T-cell (primary cell): ENCODE measurements around the gene LRP10. TPM values are rescaled to one million over a fixed set of nuclear protein-coding genes. Genes with fewer than 3 reads are reported as not detected.

Experiments used
- ATAC-seq, 4 experiments: fragments of 200-7000 bp in 3 of 4; fragments of 150-1000 bp in 1 of 4; cut with Tn5 transposase; replicated peaks in 1 of 4; 1 replicate in 3 of 4; 2 replicates in 1 of 4; pipeline ENCODE4 v1.10.0; 2021; ENCODE audit warnings: moderate library complexity in 3 of 4, mild to moderate bottlenecking in 2 of 4, moderate number of reproducible peaks in 1 of 4
- CTCF ChIA-PET, 2 donors: fragments of 300-600 bp; sonication (Branson Sonifier 250); formaldehyde crosslinking; loops; one replicate each; lab custom pipeline; 2022; ENCODE audit warnings: antibody characterized with exemption in 2 of 2; lab: Charles Lee
- POLR2A ChIA-PET, 2 donors: fragments of 300-600 bp; sonication (Branson Sonifier 250); formaldehyde crosslinking; loops; one replicate each; lab custom pipeline; 2022; ENCODE audit warnings: antibody characterized with exemption in 2 of 2; lab: Charles Lee
- DNase-seq, 35 experiments: peaks; one replicate each; pipeline versions ENCODE4 v3.0.0 to v3.0.0-alpha.2; 2013 to 2023
- H3K27ac ChIP-seq: one replicate; pipeline ENCODE4 v1.5.1; 2013; ENCODE audit warnings: low read length
- H3K27me3 ChIP-seq, 2 experiments: replicated peaks in 1 of 2; 1 replicate in 1 of 2; 2 replicates in 1 of 2; pipeline versions ENCODE4 v1.6.1 to v1.7.0; 2013; ENCODE audit warnings: low read length in 1 of 2, mixed read lengths in 1 of 2; ENCODE audit not compliant: control insufficient read depth in 2 of 2, insufficient read depth in 2 of 2; ENCODE audit errors: extremely low read depth in 1 of 2
- H3K36me3 ChIP-seq, 2 donors: 1 replicate in 1 of 2; 2 replicates in 1 of 2; pipeline versions ENCODE4 v1.6.1 to v1.7.0; 2013; ENCODE audit warnings: low read length in 1 of 2; ENCODE audit not compliant: control insufficient read depth in 2 of 2, insufficient read depth in 1 of 2; ENCODE audit errors: extremely low read depth in 1 of 2
- H3K4me1 ChIP-seq, 2 experiments: 1 replicate in 1 of 2; 2 replicates in 1 of 2; pipeline versions ENCODE4 v1.6.1 to v1.7.0; 2013; ENCODE audit warnings: low read length in 2 of 2, mixed read lengths in 1 of 2; ENCODE audit not compliant: insufficient read depth in 2 of 2, control insufficient read depth in 1 of 2; ENCODE audit errors: extremely low read depth in 1 of 2
- H3K4me3 ChIP-seq, 2 donors: 1 replicate in 1 of 2; 2 replicates in 1 of 2; pipeline versions ENCODE4 v1.5.1 to v1.7.0; 2013; ENCODE audit warnings: mild to moderate bottlenecking in 2 of 2, low read length in 1 of 2, moderate library complexity in 1 of 2; ENCODE audit not compliant: control insufficient read depth in 1 of 2; ENCODE audit errors: extremely low read depth in 1 of 2
- H3K9me3 ChIP-seq: 2 replicates; pipeline ENCODE4 v1.7.0; 2013
- H3K27ac Mint-ChIP-seq, 2 donors: one replicate each; pipeline ENCODE4 v1.8.0; 2020 to 2021; ENCODE audit warnings: mild to moderate bottlenecking in 2 of 2, mixed read lengths in 2 of 2
- H3K27me3 Mint-ChIP-seq, 2 donors: one replicate each; pipeline ENCODE4 v1.8.0; 2021 to 2022; ENCODE audit warnings: mixed read lengths in 2 of 2
- H3K36me3 Mint-ChIP-seq: one replicate; pipeline ENCODE4 v1.8.0; 2021; ENCODE audit warnings: mixed read lengths
- H3K4me1 Mint-ChIP-seq, 3 donors: one replicate each; pipeline ENCODE4 v1.8.0; 2020 to 2022; ENCODE audit warnings: mixed read lengths in 3 of 3, mild to moderate bottlenecking in 1 of 3
- H3K4me3 Mint-ChIP-seq, 3 donors: one replicate each; pipeline ENCODE4 v1.8.0; 2020 to 2022; ENCODE audit warnings: mild to moderate bottlenecking in 3 of 3, mixed read lengths in 3 of 3, moderate library complexity in 3 of 3
- H3K9me3 Mint-ChIP-seq, 3 donors: one replicate each; pipeline ENCODE4 v1.8.0; 2020 to 2022; ENCODE audit warnings: mixed read lengths in 3 of 3
- WGBS: methylation state at CpG from one replicate; pipeline ENCODE4 v1.1.5; 2013; ENCODE audit warnings: missing lambda C conversion rate; ENCODE audit not compliant: insufficient coverage; 5-methylcytosine and 5-hydroxymethylcytosine counted together
- total RNA-seq, 35 experiments: library from RNA in 6 of 35; stranded (reverse) in 6 of 35; fragments of 120-200 nt in 1 of 35; gene quantifications; one replicate each; pipeline versions ENCODE4 v1.2.1 to v1.2.4 and lab custom pipeline; 2013 to 2026

The LRP10 gene
- total RNA-seq, 5 donors from 2014 or later (not counting 1 experiment from before 2014, with no cell fraction given), result 67.0 to 103 (median 89.9) TPM

- Mint-ChIP-seq H3K27me3 (peaks cover 13 to 31% of the 10 kb centered on the region in 2 donors), H3K36me3 (peaks cover 11% of the 10 kb centered on the region), H3K27ac (peak overlapping the region in 1 of 2 donors; percentile 39), H3K4me3 (peak overlapping the region; percentile 81 to 90 (median 87)), H3K9me3 (no peaks in the 10 kb centered on the region), H3K4me1 (peaks cover 5 to 13% (median 13%) of the 10 kb centered on the region in 3 donors)
- CTCF ChIA-PET, result interaction anchor here (0.7 to 0.9 kb wide), 2 partner anchors 16 to 234 kb away, joined by 3 to 4 read pairs; no protein-coding TSS in a partner anchor
- DNase-seq (peak in 3 of 35 experiments; percentile 8 to 32 (median 13)), ATAC-seq (peak; percentile 43 to 59 (median 58))
- peaks cover 0 to 48% of the 10 kb centered on the region in 2 experiments for H3K27me3 ChIP-seq
- peak overlapping the region; percentile 43 to 78 for H3K4me3 ChIP-seq
- no peak overlapping the region for H3K27ac ChIP-seq
- H3K4me1 ChIP-seq, result peaks cover 6 to 21% of the 10 kb centered on the region in 2 experiments
- H3K36me3 ChIP-seq, result peaks cover 4 to 17% of the 10 kb centered on the region in 2 donors
- 9% methylated on average over 32 of the region's 57 CpGs for WGBS
- H3K9me3 ChIP-seq, result no peaks in the 10 kb centered on the region
- POLR2A ChIA-PET, result interaction anchor here in 1 of 2 donors (0.7 kb wide), 1 partner anchor 1278 kb away, joined by 4 read pairs; the partner anchor contains the start of gene NRL
Measured at GRCh38 chr14:22837114-22837749, 34.3 kb upstream of the LRP10 start.

- WGBS, result 96% methylated on average over 12 of the region's 25 CpGs
- CTCF ChIA-PET, result interaction anchor here (0.9 kb wide), 2 partner anchors 15 to 82 kb away, joined by 3 read pairs; no protein-coding TSS in a partner anchor
- no peaks in the 10 kb centered on the region for H3K9me3 ChIP-seq
- POLR2A ChIA-PET, result interaction anchor here in 1 of 2 donors (0.7 kb wide), 1 partner anchor 1277 kb away, joined by 4 read pairs; the partner anchor contains the start of gene NRL
- peak overlapping the region; percentile 43 to 78 for H3K4me3 ChIP-seq
- peaks cover 6 to 21% of the 10 kb centered on the region in 2 experiments for H3K4me1 ChIP-seq
- ATAC-seq (peak in 2 of 4 experiments; percentile 12 to 24), DNase-seq (no peak)
- H3K27me3 ChIP-seq, result peaks cover 0 to 54% of the 10 kb centered on the region in 2 experiments
- H3K27ac ChIP-seq, result no peak overlapping the region
- peak overlapping the region in 1 of 2 donors; percentile 4 for H3K27ac Mint-ChIP-seq
- H3K4me3 Mint-ChIP-seq, result peak overlapping the region; percentile 43 to 90 (median 58)
- peaks cover 4 to 17% of the 10 kb centered on the region in 2 donors for H3K36me3 ChIP-seq
- H3K36me3 Mint-ChIP-seq, result peaks cover 11% of the 10 kb centered on the region
- peaks cover 13 to 31% of the 10 kb centered on the region in 2 donors for H3K27me3 Mint-ChIP-seq
- H3K4me1 Mint-ChIP-seq, result peaks cover 5 to 13% (median 13%) of the 10 kb centered on the region in 3 donors
- no peaks in the 10 kb centered on the region for H3K9me3 Mint-ChIP-seq
Measured at GRCh38 chr14:22837750-22838538, 33.6 kb upstream of the LRP10 start.

- Mint-ChIP-seq H3K4me3 (peak overlapping the region in 1 of 3 donors; percentile 90), H3K4me1 (peaks cover 5 to 13% (median 13%) of the 10 kb centered on the region in 3 donors), H3K9me3 (no peaks in the 10 kb centered on the region), H3K27me3 (peaks cover 13 to 37% of the 10 kb centered on the region in 2 donors), H3K27ac (no peak overlapping the region), H3K36me3 (peaks cover 11% of the 10 kb centered on the region)
- H3K27ac ChIP-seq, result no peak overlapping the region
- H3K36me3 ChIP-seq, result peaks cover 4 to 11% of the 10 kb centered on the region in 2 donors
- DNase-seq, result no peak
- CTCF ChIA-PET, result interaction anchor here (0.9 to 1.5 kb wide), 3 partner anchors 16 to 81 kb away, joined by 3 to 4 read pairs (median 3); no protein-coding TSS in a partner anchor
- POLR2A ChIA-PET, result no interaction called here
- no peak for ATAC-seq
- no peak overlapping the region for H3K4me3 ChIP-seq
- peaks cover 6 to 21% of the 10 kb centered on the region in 2 experiments for H3K4me1 ChIP-seq
- H3K27me3 ChIP-seq, result peaks cover 0 to 61% of the 10 kb centered on the region in 2 experiments
- H3K9me3 ChIP-seq, result no peaks in the 10 kb centered on the region
- no CpG with 5 or more reads among the region's 6 CpGs for WGBS
Measured at GRCh38 chr14:22838631-22839041, 32.9 kb upstream of the LRP10 start.

- Histone ChIP-seq H3K27ac (no peak overlapping the region), H3K27me3 (peaks cover 0 to 64% of the 10 kb centered on the region in 2 experiments), H3K4me1 (peaks cover 6 to 21% of the 10 kb centered on the region in 2 experiments), H3K36me3 (peaks cover 4 to 5% of the 10 kb centered on the region in 2 donors), H3K9me3 (no peaks in the 10 kb centered on the region), H3K4me3 (no peak overlapping the region)
- ATAC-seq (no peak), DNase-seq (no peak)
- Mint-ChIP-seq H3K36me3 (peaks cover 8% of the 10 kb centered on the region), H3K9me3 (no peaks in the 10 kb centered on the region), H3K27ac (no peak overlapping the region), H3K27me3 (peaks cover 13 to 37% of the 10 kb centered on the region in 2 donors), H3K4me1 (peaks cover 5 to 13% (median 13%) of the 10 kb centered on the region in 3 donors), H3K4me3 (peak overlapping the region in 1 of 3 donors; percentile 90)
- POLR2A ChIA-PET, result no interaction called here
- CTCF ChIA-PET, result interaction anchor here (0.6 to 1.5 kb wide), 5 partner anchors 11 to 81 kb away, joined by 3 to 4 read pairs (median 3); no protein-coding TSS in a partner anchor
- WGBS, result 88% methylated on average over 5 of the region's 6 CpGs
Measured at GRCh38 chr14:22839159-22839779, 32.3 kb upstream of the LRP10 start.

GRCh38 chr14:22841311-22841710, 30.2 kb upstream of the LRP10 start:
- Mint-ChIP-seq H3K27ac (no peak overlapping the region), H3K9me3 (no peaks in the 10 kb centered on the region), H3K27me3 (peaks cover 19 to 50% of the 10 kb centered on the region in 2 donors), H3K4me1 (peaks cover 5 to 13% (median 10%) of the 10 kb centered on the region in 3 donors), H3K36me3 (no peaks in the 10 kb centered on the region), H3K4me3 (no peak overlapping the region)
- Histone ChIP-seq H3K4me1 (peaks cover 6 to 21% of the 10 kb centered on the region in 2 experiments), H3K27me3 (peaks cover 0 to 84% of the 10 kb centered on the region in 2 experiments), H3K36me3 (no peaks in the 10 kb centered on the region), H3K9me3 (no peaks in the 10 kb centered on the region), H3K4me3 (no peak overlapping the region), H3K27ac (no peak overlapping the region)
- CTCF ChIA-PET, result interaction anchor here in 1 of 2 donors (1.1 kb wide), 1 partner anchor 271 kb away, joined by 3 read pairs; no protein-coding TSS in a partner anchor
- POLR2A ChIA-PET, result no interaction called here
- WGBS, result 91% methylated on average over 9 of the region's 9 CpGs
- DNase-seq, result no peak
- ATAC-seq, result no peak
